HepG2 (cell line): ENCODE data around the gene EFNA2. TPM values are rescaled to one million over a fixed set of nuclear protein-coding genes. Genes with fewer than 3 reads are reported as not detected.
A peak's percentile ranks its signal among the peaks of the same experiment; 100 is the strongest.

Experiments
- AGO2 ChIP-seq: fragments of 200-400 bp; formaldehyde crosslinking; optimal IDR thresholded peaks from 2 replicates; pipeline ENCODE3; 2017; ENCODE audit warnings: mild to moderate bottlenecking, low read depth, low read length, moderate library complexity
- GATA4 ChIP-seq: sonication (generic); IDR thresholded peaks from 2 replicates; pipeline ENCODE4 v1.6.1; 2016; ENCODE audit warnings: antibody characterized with exemption, low read depth, borderline replicate concordance
- SP2 ChIP-seq: sonication (generic); formaldehyde crosslinking; IDR thresholded peaks from 2 replicates; pipeline ENCODE4 v1.5.1; 2020; ENCODE audit warnings: mild to moderate bottlenecking, missing genetic modification reagents
- ZC3H4 ChIP-seq: sonication (generic); formaldehyde crosslinking; IDR thresholded peaks from 2 replicates; pipeline ENCODE4 v1.4.0; 2020; ENCODE audit warnings: missing genetic modification reagents, borderline replicate concordance
- ZNF136 ChIP-seq: sonication (generic); formaldehyde crosslinking; IDR thresholded peaks from 2 replicates; pipeline ENCODE4 v1.8.1; 2022; ENCODE audit warnings: low read depth, mild to moderate bottlenecking, moderate library complexity, missing genetic modification reagents
- ZNF776 ChIP-seq: sonication (generic); formaldehyde crosslinking; IDR thresholded peaks from 2 replicates; pipeline ENCODE4 v1.4.0; 2020; ENCODE audit warnings: mild to moderate bottlenecking, missing genetic modification reagents
- polyA plus RNA-seq, 8 experiments: library from polyadenylated mRNA; depleted of rRNA in 3 of 8; stranded (reverse) in 7 of 8; unstranded in 1 of 8; fragments of >200 nt; fragmentation: Illumina TruSeq in 4 of 8; extraction: Trizol in 4 of 8; gene quantifications; 2 replicates each; pipeline versions ENCODE4 v1.2.1 to v1.2.3, GENCODE V29; 2011 to 2016; ENCODE audit warnings: low read depth in 4 of 8, missing spikeins in 1 of 8, mixed read lengths in 1 of 8; ENCODE audit not compliant: insufficient read depth in 1 of 8
- total RNA-seq, 5 experiments: library from RNA; depleted of rRNA; stranded (reverse); fragments of >200 nt; fragmentation: Illumina TruSeq; extraction: Trizol; gene quantifications; 2 replicates each; pipeline ENCODE4 v1.2.3, GENCODE V29; 2016; ENCODE audit warnings: low read depth in 1 of 5
- TF ChIP-seq, protein P1 (sequence below): sonication (generic); formaldehyde crosslinking; IDR thresholded peaks from 2 replicates; pipeline ENCODE4 v1.5.1; 2020; ENCODE audit warnings: mild to moderate bottlenecking, missing genetic modification reagents, borderline replicate concordance
- TF ChIP-seq, protein P2 (sequence below): sonication (generic); formaldehyde crosslinking; IDR thresholded peaks from 2 replicates; pipeline ENCODE4 v1.4.0; 2020; ENCODE audit warnings: missing genetic modification reagents

Gene EFNA2
- total and polyA plus RNA-seq, 2 of the 13 experiments (the other 11 are each of a cell fraction or from before 2014, with no cell fraction given) = 6.0 to 9.9 TPM

- TF ChIP-seq AGO2 (peak; percentile 49), ZNF776 (no peak), GATA4 (0 out of 2 replicates have a peak, but pooled peaks have one; percentile 6), SP2 (CRISPR knock-in tag) (no peak), ZC3H4 (CRISPR knock-in tag) (0 out of 2 replicates have a peak, but pooled peaks have one; percentile 54), ZNF136 (CRISPR knock-in tag) (0 out of 2 replicates have a peak, but pooled peaks have one; percentile 10)
- TF ChIP-seq, protein P1, sequence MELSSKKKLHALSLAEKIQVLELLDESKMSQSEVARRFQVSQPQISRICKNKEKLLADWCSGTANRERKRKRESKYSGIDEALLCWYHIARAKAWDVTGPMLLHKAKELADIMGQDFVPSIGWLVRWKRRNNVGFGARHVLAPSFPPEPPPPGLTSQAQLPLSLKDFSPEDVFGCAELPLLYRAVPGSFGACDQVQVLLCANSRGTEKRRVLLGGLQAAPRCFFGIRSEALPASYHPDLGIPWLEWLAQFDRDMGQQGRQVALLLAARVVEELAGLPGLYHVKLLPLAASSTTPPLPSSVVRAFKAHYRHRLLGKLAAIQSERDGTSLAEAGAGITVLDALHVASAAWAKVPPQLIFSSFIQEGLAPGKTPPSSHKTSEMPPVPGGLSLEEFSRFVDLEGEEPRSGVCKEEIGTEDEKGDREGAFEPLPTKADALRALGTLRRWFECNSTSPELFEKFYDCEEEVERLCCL (CRISPR knock-in tag) = no peak
- TF ChIP-seq, protein P2, sequence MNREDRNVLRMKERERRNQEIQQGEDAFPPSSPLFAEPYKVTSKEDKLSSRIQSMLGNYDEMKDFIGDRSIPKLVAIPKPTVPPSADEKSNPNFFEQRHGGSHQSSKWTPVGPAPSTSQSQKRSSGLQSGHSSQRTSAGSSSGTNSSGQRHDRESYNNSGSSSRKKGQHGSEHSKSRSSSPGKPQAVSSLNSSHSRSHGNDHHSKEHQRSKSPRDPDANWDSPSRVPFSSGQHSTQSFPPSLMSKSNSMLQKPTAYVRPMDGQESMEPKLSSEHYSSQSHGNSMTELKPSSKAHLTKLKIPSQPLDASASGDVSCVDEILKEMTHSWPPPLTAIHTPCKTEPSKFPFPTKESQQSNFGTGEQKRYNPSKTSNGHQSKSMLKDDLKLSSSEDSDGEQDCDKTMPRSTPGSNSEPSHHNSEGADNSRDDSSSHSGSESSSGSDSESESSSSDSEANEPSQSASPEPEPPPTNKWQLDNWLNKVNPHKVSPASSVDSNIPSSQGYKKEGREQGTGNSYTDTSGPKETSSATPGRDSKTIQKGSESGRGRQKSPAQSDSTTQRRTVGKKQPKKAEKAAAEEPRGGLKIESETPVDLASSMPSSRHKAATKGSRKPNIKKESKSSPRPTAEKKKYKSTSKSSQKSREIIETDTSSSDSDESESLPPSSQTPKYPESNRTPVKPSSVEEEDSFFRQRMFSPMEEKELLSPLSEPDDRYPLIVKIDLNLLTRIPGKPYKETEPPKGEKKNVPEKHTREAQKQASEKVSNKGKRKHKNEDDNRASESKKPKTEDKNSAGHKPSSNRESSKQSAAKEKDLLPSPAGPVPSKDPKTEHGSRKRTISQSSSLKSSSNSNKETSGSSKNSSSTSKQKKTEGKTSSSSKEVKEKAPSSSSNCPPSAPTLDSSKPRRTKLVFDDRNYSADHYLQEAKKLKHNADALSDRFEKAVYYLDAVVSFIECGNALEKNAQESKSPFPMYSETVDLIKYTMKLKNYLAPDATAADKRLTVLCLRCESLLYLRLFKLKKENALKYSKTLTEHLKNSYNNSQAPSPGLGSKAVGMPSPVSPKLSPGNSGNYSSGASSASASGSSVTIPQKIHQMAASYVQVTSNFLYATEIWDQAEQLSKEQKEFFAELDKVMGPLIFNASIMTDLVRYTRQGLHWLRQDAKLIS (CRISPR knock-in tag) = no peak
Measured at GRCh38 chr19:1290196-1290702, 4.6 kb downstream of the EFNA2 start (continued).
